ENCODE data around the gene ST6GALNAC2.
"Not testable (repeated sequence)": the region's sequence is repeated elsewhere in the genome, so short reads cannot be mapped to it uniquely, and the experiment has no call there.

Gene ST6GALNAC2

GRCh38 chr17:76614912-76615617 is 29.4 kb upstream of the ST6GALNAC2 start:
- H3K27me3 ChIP-seq (ENCODE audit: insufficient read depth, low read length), result no peaks in the 10 kb centered on the region
- H3K4me3 ChIP-seq (ENCODE audit: low read length), result no peak overlapping the region
- no peaks in the 10 kb centered on the region; the same call in 1 of the 2 replicates for H3K4me1 ChIP-seq (ENCODE audit: insufficient read depth, low read length)
- H3K9ac ChIP-seq (ENCODE audit: low read depth, low read length), result no peak overlapping the region
- no peaks in the 10 kb centered on the region for H3K36me3 ChIP-seq (ENCODE audit: insufficient read depth, low read depth, low read length)
- peaks cover 4% of the 10 kb centered on the region; the same call in 1 of the 2 replicates for H3K9me3 ChIP-seq (ENCODE audit: insufficient read depth, low read depth, low read length)
- no peak overlapping the region for H3K27ac ChIP-seq (ENCODE audit: low read length)

GRCh38 chr17:76614064-76614759 is 28.6 kb upstream of the ST6GALNAC2 start:
- not testable (repeated sequence) for H3K27me3 ChIP-seq (ENCODE audit: insufficient read depth, low read length); H3K36me3 ChIP-seq (ENCODE audit: insufficient read depth, low read depth, low read length); H3K9ac ChIP-seq (ENCODE audit: low read depth, low read length); H3K4me3 ChIP-seq (ENCODE audit: low read length); H3K27ac ChIP-seq (ENCODE audit: low read length); H3K4me1 ChIP-seq (ENCODE audit: insufficient read depth, low read length); H3K9me3 ChIP-seq (ENCODE audit: insufficient read depth, low read depth, low read length)

- H3K9ac ChIP-seq (ENCODE audit: low read depth, low read length), result peak overlapping the region; percentile 7; the same call in 1 of the 2 replicates
- no peak overlapping the region for H3K4me3 ChIP-seq (ENCODE audit: low read length)
- no peaks in the 10 kb centered on the region; the same call in 1 of the 2 replicates for H3K4me1 ChIP-seq (ENCODE audit: insufficient read depth, low read length)
- no peak overlapping the region for H3K27ac ChIP-seq (ENCODE audit: low read length)
- peaks cover 4% of the 10 kb centered on the region; the same call in 1 of the 2 replicates for H3K9me3 ChIP-seq (ENCODE audit: insufficient read depth, low read depth, low read length)
- no peaks in the 10 kb centered on the region for H3K36me3 ChIP-seq (ENCODE audit: insufficient read depth, low read depth, low read length)
- H3K27me3 ChIP-seq (ENCODE audit: insufficient read depth, low read length), result no peaks in the 10 kb centered on the region
These were observed 27.6 kb upstream of the ST6GALNAC2 start for GRCh38 chr17:76612977-76613851.

- H3K9me3 ChIP-seq (ENCODE audit: insufficient read depth, low read depth, low read length), result peaks cover 4% of the 10 kb centered on the region; the same call in 1 of the 2 replicates
- no peaks in the 10 kb centered on the region for H3K36me3 ChIP-seq (ENCODE audit: insufficient read depth, low read depth, low read length)
- H3K27me3 ChIP-seq (ENCODE audit: insufficient read depth, low read length), result no peaks in the 10 kb centered on the region
- H3K4me1 ChIP-seq (ENCODE audit: insufficient read depth, low read length), result no peaks in the 10 kb centered on the region; the same call in 1 of the 2 replicates
- peak overlapping the region; percentile 7; the same call in 1 of the 2 replicates for H3K9ac ChIP-seq (ENCODE audit: low read depth, low read length)
- no peak overlapping the region for H3K4me3 ChIP-seq (ENCODE audit: low read length)
- no peak overlapping the region for H3K27ac ChIP-seq (ENCODE audit: low read length)
These were observed 26.8 kb upstream of the ST6GALNAC2 start for GRCh38 chr17:76612465-76612864.

- Histone ChIP-seq H3K9ac (ENCODE audit: low read depth, low read length) (peak overlapping the region; percentile 51), H3K27ac (ENCODE audit: low read length) (no peak overlapping the region), H3K36me3 (ENCODE audit: insufficient read depth, low read depth, low read length) (no peaks in the 10 kb centered on the region), H3K9me3 (ENCODE audit: insufficient read depth, low read depth, low read length) (peaks cover 4% of the 10 kb centered on the region; the same call in 1 of the 2 replicates), H3K4me3 (ENCODE audit: low read length) (peak overlapping the region; percentile 21; the same call in 1 of the 2 replicates), H3K4me1 (ENCODE audit: insufficient read depth, low read length) (no peaks in the 10 kb centered on the region; the same call in 1 of the 2 replicates), H3K27me3 (ENCODE audit: insufficient read depth, low read length) (no peaks in the 10 kb centered on the region)
These were observed 26.1 kb upstream of the ST6GALNAC2 start for GRCh38 chr17:76611758-76612157.

- not testable (repeated sequence) for H3K4me1 ChIP-seq (ENCODE audit: insufficient read depth, low read length); H3K9me3 ChIP-seq (ENCODE audit: insufficient read depth, low read depth, low read length); H3K36me3 ChIP-seq (ENCODE audit: insufficient read depth, low read depth, low read length); H3K27ac ChIP-seq (ENCODE audit: low read length); H3K27me3 ChIP-seq (ENCODE audit: insufficient read depth, low read length)
- H3K9ac ChIP-seq (ENCODE audit: low read depth, low read length), result peak overlapping the region; percentile 51; the same call in 1 of the 2 replicates
- peak overlapping the region; percentile 21; the same call in 1 of the 2 replicates for H3K4me3 ChIP-seq (ENCODE audit: low read length)
These were observed 25.6 kb upstream of the ST6GALNAC2 start for GRCh38 chr17:76611080-76611749.

GRCh38 chr17:76606685-76607084 is 21.0 kb upstream of the ST6GALNAC2 start:
- not testable (repeated sequence) for H3K9me3 ChIP-seq (ENCODE audit: insufficient read depth, low read depth, low read length); H3K9ac ChIP-seq (ENCODE audit: low read depth, low read length); H3K4me3 ChIP-seq (ENCODE audit: low read length); H3K36me3 ChIP-seq (ENCODE audit: insufficient read depth, low read depth, low read length); H3K4me1 ChIP-seq (ENCODE audit: insufficient read depth, low read length); H3K27me3 ChIP-seq (ENCODE audit: insufficient read depth, low read length); H3K27ac ChIP-seq (ENCODE audit: low read length)

GRCh38 chr17:76601065-76601464 is 15.4 kb upstream of the ST6GALNAC2 start:
- Histone ChIP-seq H3K27ac (ENCODE audit: low read length) (no peak overlapping the region), H3K4me1 (ENCODE audit: insufficient read depth, low read length) (peaks cover 10% of the 10 kb centered on the region)

GRCh38 chr17:76599694-76600460 is 14.2 kb upstream of the ST6GALNAC2 start:
- Histone ChIP-seq H3K27ac (ENCODE audit: low read length) (no peak overlapping the region), H3K4me3 (ENCODE audit: low read length) (no peak overlapping the region), H3K9me3 (ENCODE audit: insufficient read depth, low read depth, low read length) (no peaks in the 10 kb centered on the region), H3K36me3 (ENCODE audit: insufficient read depth, low read depth, low read length) (no peaks in the 10 kb centered on the region), H3K4me1 (ENCODE audit: insufficient read depth, low read length) (peaks cover 10% of the 10 kb centered on the region), H3K9ac (ENCODE audit: low read depth, low read length) (no peak overlapping the region), H3K27me3 (ENCODE audit: insufficient read depth, low read length) (no peaks in the 10 kb centered on the region)

More at GRCh38 chr17:76601065-76601464, 15.4 kb upstream of the ST6GALNAC2 start:
- Histone ChIP-seq H3K27me3 (ENCODE audit: insufficient read depth, low read length) (no peaks in the 10 kb centered on the region), H3K9me3 (ENCODE audit: insufficient read depth, low read depth, low read length) (no peaks in the 10 kb centered on the region), H3K4me3 (ENCODE audit: low read length) (no peak overlapping the region), H3K9ac (ENCODE audit: low read depth, low read length) (no peak overlapping the region), H3K36me3 (ENCODE audit: insufficient read depth, low read depth, low read length) (no peaks in the 10 kb centered on the region)

- Histone ChIP-seq H3K27me3 (ENCODE audit: insufficient read depth, low read length) (no peaks in the 10 kb centered on the region), H3K36me3 (ENCODE audit: insufficient read depth, low read depth, low read length) (no peaks in the 10 kb centered on the region), H3K4me3 (ENCODE audit: low read length) (no peak overlapping the region), H3K9ac (ENCODE audit: low read depth, low read length) (no peak overlapping the region), H3K27ac (ENCODE audit: low read length) (no peak overlapping the region), H3K9me3 (ENCODE audit: insufficient read depth, low read depth, low read length) (no peaks in the 10 kb centered on the region), H3K4me1 (ENCODE audit: insufficient read depth, low read length) (peaks cover 10% of the 10 kb centered on the region)
These were observed 12.4 kb upstream of the ST6GALNAC2 start for GRCh38 chr17:76598004-76598439.
